MCF 10A (cell line): ENCODE data around the gene AZIN2. TPM values are rescaled to one million over a fixed set of nuclear protein-coding genes. Genes with fewer than 3 reads are reported as not detected.
A peak's percentile ranks its signal among the peaks of the same experiment; 100 is the strongest.

Experiments used
- BruUV-seq: library from RNA; stranded (reverse); fragments of 400-500 nt; replicated peaks from 2 replicates; lab custom pipeline; 2021; lab: Mats Ljungman, UMichigan
- CTCF ChIA-PET: fragments of 300-600 bp; sonication (Branson Sonifier 250); formaldehyde crosslinking; extraction: SDS; loops from one replicate; lab custom pipeline; 2021; ENCODE audit warnings: antibody characterized with exemption, inconsistent platforms; lab: Yijun Ruan, JAX
- POLR2A ChIA-PET: fragments of 300-600, 350-650 bp; sonication (Branson Sonifier 250); formaldehyde crosslinking; extraction: SDS; loops from one replicate; lab custom pipeline; 2020; ENCODE audit warnings: antibody characterized with exemption, inconsistent platforms; lab: Yijun Ruan, JAX
- DNase-seq: peaks from one replicate; pipeline ENCODE4 v3.0.0-alpha.2; 2018; ENCODE audit not compliant: unreplicated experiment
- H3K27ac Mint-ChIP-seq: one replicate; pipeline ENCODE4 v1.8.0; 2022; ENCODE audit warnings: mild to moderate bottlenecking, low read depth, mixed read lengths; ENCODE audit not compliant: unreplicated experiment
- H3K27me3 Mint-ChIP-seq: one replicate; pipeline ENCODE4 v1.8.0; 2022; ENCODE audit warnings: mixed read lengths; ENCODE audit not compliant: insufficient read depth, unreplicated experiment
- H3K36me3 Mint-ChIP-seq: one replicate; pipeline ENCODE4 v1.8.0; 2022; ENCODE audit warnings: mild to moderate bottlenecking, moderate library complexity, mixed read lengths; ENCODE audit not compliant: insufficient read depth, unreplicated experiment
- H3K4me1 Mint-ChIP-seq: one replicate; pipeline ENCODE4 v1.8.0; 2022; ENCODE audit warnings: mixed read lengths; ENCODE audit not compliant: insufficient read depth, unreplicated experiment
- H3K4me3 Mint-ChIP-seq: one replicate; pipeline ENCODE4 v1.8.0; 2022; ENCODE audit warnings: mild to moderate bottlenecking, moderate library complexity, mixed read lengths; ENCODE audit not compliant: unreplicated experiment
- H3K9me3 Mint-ChIP-seq: one replicate; pipeline ENCODE4 v1.8.0; 2022; ENCODE audit warnings: mixed read lengths; ENCODE audit not compliant: unreplicated experiment
- CTCF ChIP-seq: fragments of 200-600 bp; IDR thresholded peaks from one replicate; pipeline ENCODE4 v1.8.0; 2022; ENCODE audit warnings: antibody characterized with exemption, mild to moderate bottlenecking; ENCODE audit not compliant: unreplicated experiment
- intact Hi-C: fragments of 100-400 bp; cut with micrococcal nuclease; formaldehyde crosslinking; loops from 2 replicates; pipeline ENCODE4 v1.14.1; 2022
- total RNA-seq: library from RNA; stranded (reverse); gene quantifications from 2 replicates; pipeline ENCODE4 v1.2.3, GENCODE V29; 2022

AZIN2 gene
- total RNA-seq, 1 experiment from 2014 or later: 1.6 TPM

- Mint-ChIP-seq H3K27ac (no peak overlapping the region), H3K27me3 (no peaks in the 10 kb centered on the region), H3K4me1 (no peaks in the 10 kb centered on the region), H3K36me3 (peaks cover 7% of the 10 kb centered on the region), H3K9me3 (no peaks in the 10 kb centered on the region), H3K4me3 (no peak overlapping the region)
- intact Hi-C loops: loop anchor here (1.0 kb wide), 1 partner anchor 49 kb away; no protein-coding TSS in a partner anchor
- DNase-seq: peak; percentile 55
- TF ChIP-seq CTCF: peak; percentile 14
- BruUV-seq: no TSS peak
- ChIA-PET CTCF (interaction anchor here (1.2 kb wide), 1 partner anchor 21 kb away, joined by 3 read pairs; no protein-coding TSS in a partner anchor), POLR2A (no interaction called here)
Observed at GRCh38 chr1:33147997-33148314, 67.0 kb downstream of the AZIN2 start.

- TF ChIP-seq CTCF: no peak
- ChIA-PET CTCF (no interaction called here), POLR2A (no interaction called here)
- BruUV-seq: no TSS peak
- no peak for DNase-seq
- Mint-ChIP-seq H3K4me3 (no peak overlapping the region), H3K36me3 (peaks cover 7% of the 10 kb centered on the region), H3K27ac (no peak overlapping the region), H3K9me3 (no peaks in the 10 kb centered on the region), H3K27me3 (no peaks in the 10 kb centered on the region), H3K4me1 (no peaks in the 10 kb centered on the region)
- intact Hi-C loops: loop anchor here (1.0 kb wide), 1 partner anchor 49 kb away; no protein-coding TSS in a partner anchor
Observed at GRCh38 chr1:33148615-33149014, 67.7 kb downstream of the AZIN2 start.

GRCh38 chr1:33149453-33150190 lies 68.7 kb downstream of the AZIN2 start:
- BruUV-seq: no TSS peak
- intact Hi-C loops: no loop called here
- H3K36me3 Mint-ChIP-seq: peaks cover 7% of the 10 kb centered on the region
- ChIA-PET CTCF (interaction anchor here (0.5 to 1.5 kb wide), 3 partner anchors 15 to 55 kb away, joined by 3 to 4 read pairs (median 3); no protein-coding TSS in a partner anchor), POLR2A (no interaction called here)
- H3K4me3 Mint-ChIP-seq: no peak overlapping the region
- H3K27me3 Mint-ChIP-seq: no peaks in the 10 kb centered on the region
- no peak overlapping the region for H3K27ac Mint-ChIP-seq
- no peaks in the 10 kb centered on the region for H3K9me3 Mint-ChIP-seq
- no peak for TF ChIP-seq CTCF
- no peaks in the 10 kb centered on the region for H3K4me1 Mint-ChIP-seq
- no peak for DNase-seq

GRCh38 chr1:33150522-33150921 lies 69.6 kb downstream of the AZIN2 start:
- H3K4me3 Mint-ChIP-seq: no peak overlapping the region
- intact Hi-C loops: no loop called here
- H3K27ac Mint-ChIP-seq: no peak overlapping the region
- H3K9me3 Mint-ChIP-seq: no peaks in the 10 kb centered on the region
- POLR2A ChIA-PET: no interaction called here
- CTCF ChIA-PET: interaction anchor here (0.7 to 1.8 kb wide), 4 partner anchors 12 to 226 kb away, joined by 3 to 4 read pairs (median 3); no protein-coding TSS in a partner anchor
- no peak for DNase-seq
- BruUV-seq: no TSS peak
- no peaks in the 10 kb centered on the region for H3K27me3 Mint-ChIP-seq
- no peaks in the 10 kb centered on the region for H3K4me1 Mint-ChIP-seq
- peaks cover 7% of the 10 kb centered on the region for H3K36me3 Mint-ChIP-seq
- no peak for TF ChIP-seq CTCF
